HG03025 (cell line): ENCODE measurements around the gene DYNC1I1.
"Not testable (repeated sequence)": the region's sequence is repeated elsewhere in the genome, so short reads cannot be mapped to it uniquely, and the experiment has no call there.

ENCODE experiments used
- ATAC-seq: cut with Tn5 transposase; IDR thresholded peaks from one replicate; pipeline ENCODE4 v1.9.1; 2021; ENCODE audit warnings: mild to moderate bottlenecking, moderate library complexity; ENCODE audit not compliant: unreplicated experiment, low FRiP score

Gene DYNC1I1

GRCh38 chr7:95901006-95901405 lies 128.7 kb downstream of the DYNC1I1 start:
- no peak for ATAC-seq

- ATAC-seq = no peak
Measured at GRCh38 chr7:95904099-95904498, 131.7 kb downstream of the DYNC1I1 start.

GRCh38 chr7:95905167-95905566 lies 132.8 kb downstream of the DYNC1I1 start:
- no peak for ATAC-seq

- no peak for ATAC-seq
Measured at GRCh38 chr7:95906851-95907250, 134.5 kb downstream of the DYNC1I1 start.

- ATAC-seq = no peak
Measured at GRCh38 chr7:95907337-95907736, 135.0 kb downstream of the DYNC1I1 start.

GRCh38 chr7:95908499-95908898 lies 136.1 kb downstream of the DYNC1I1 start:
- ATAC-seq = no peak

- no peak for ATAC-seq
Measured at GRCh38 chr7:95910341-95910740, 138.0 kb downstream of the DYNC1I1 start.

GRCh38 chr7:95915731-95916130 lies 143.4 kb downstream of the DYNC1I1 start:
- ATAC-seq = no peak

- ATAC-seq = no peak
Measured at GRCh38 chr7:95916573-95917297, 144.4 kb downstream of the DYNC1I1 start.

GRCh38 chr7:95917634-95918033 lies 145.3 kb downstream of the DYNC1I1 start:
- no peak for ATAC-seq

- ATAC-seq = no peak
Measured at GRCh38 chr7:95919556-95919955, 147.2 kb downstream of the DYNC1I1 start.

GRCh38 chr7:95921543-95921942 lies 149.2 kb downstream of the DYNC1I1 start:
- ATAC-seq = no peak

- no peak for ATAC-seq
Measured at GRCh38 chr7:95922191-95922590, 149.8 kb downstream of the DYNC1I1 start.

- ATAC-seq = no peak
Measured at GRCh38 chr7:95925236-95925635, 152.9 kb downstream of the DYNC1I1 start.

- no peak for ATAC-seq
Measured at GRCh38 chr7:95925971-95926370, 153.6 kb downstream of the DYNC1I1 start.

- ATAC-seq = no peak
Measured at GRCh38 chr7:95927756-95928155, 155.4 kb downstream of the DYNC1I1 start.

- ATAC-seq = no peak
Measured at GRCh38 chr7:95929710-95930280, 157.4 kb downstream of the DYNC1I1 start.

- no peak for ATAC-seq
Measured at GRCh38 chr7:95931460-95932232, 159.3 kb downstream of the DYNC1I1 start.

- no peak for ATAC-seq
Measured at GRCh38 chr7:95933618-95934017, 161.3 kb downstream of the DYNC1I1 start.

- not testable (repeated sequence) for ATAC-seq
Measured at GRCh38 chr7:95944867-95945266, 172.5 kb downstream of the DYNC1I1 start.

- no peak for ATAC-seq
Measured at GRCh38 chr7:95950698-95951097, 178.3 kb downstream of the DYNC1I1 start.

GRCh38 chr7:95951531-95951930 lies 179.2 kb downstream of the DYNC1I1 start:
- ATAC-seq = no peak
